ENCODE measurements around the gene AGBL4.

- no peak for TF ChIP-seq EZH2 (IDR thresholded peaks at IDR 0.05; ENCODE audit: borderline replicate concordance, low read depth, low read length, severe bottlenecking)
- TF ChIP-seq CTCF (IDR thresholded peaks at IDR 0.05; ENCODE audit: borderline replicate concordance, extremely low read depth, low read length, poor library complexity, severe bottlenecking): no peak
Measured at GRCh38 chr1:48923116-48923515, 1100.6 kb downstream of the AGBL4 start.
